HCT116 (cell line): ENCODE data around the gene IQGAP3. TPM values are rescaled to one million over a fixed set of nuclear protein-coding genes. Genes with fewer than 3 reads are reported as not detected.

ENCODE experiments used
- ATAC-seq: fragments of 200-7000 bp; cut with Tn5 transposase; 2 replicates; pipeline ENCODE4 v1.9.1; 2020; ENCODE audit warnings: mild to moderate bottlenecking, moderate library complexity
- BruUV-seq: library from RNA; stranded (reverse); fragments of 400-500 nt; replicated peaks from 2 replicates; lab custom pipeline; 2021; lab: Mats Ljungman, UMichigan
- CTCF ChIA-PET: fragments of 300-600 bp; sonication (Branson Sonifier 250); formaldehyde crosslinking; loops from one replicate; lab custom pipeline; 2021; ENCODE audit warnings: antibody characterized with exemption; lab: Charles Lee
- POLR2A ChIA-PET: fragments of 300-600, 350-600 bp; sonication (Branson Sonifier 250); formaldehyde crosslinking; loops from one replicate; lab custom pipeline; 2021; ENCODE audit warnings: antibody characterized with exemption; lab: Charles Lee
- RAD21 ChIA-PET, 2 experiments: fragments of 300-600 bp; sonication (Branson Sonifier 250); formaldehyde crosslinking; loops; one replicate each; lab custom pipeline; 2023; ENCODE audit warnings: low total read pairs in 2 of 2; ENCODE audit not compliant: uncharacterized antibody in 2 of 2, unreplicated experiment in 2 of 2, low non-redundant PET in 1 of 2; lab: Charles Lee
- DNase-seq: peaks from one replicate; pipeline ENCODE4 v3.0.0-alpha.2; 2010; ENCODE audit warnings: low read depth, low spot score
- H2AFZ ChIP-seq: fragments of 200-600 bp; shearing (Covaris generic), sonication (generic); 2 replicates; pipeline ENCODE4 v1.6.1; 2017; ENCODE audit warnings: low read depth, mixed run types, mixed read lengths, antibody characterized with exemption, low read length; ENCODE audit not compliant: poor library complexity, severe bottlenecking
- H3K27ac ChIP-seq: 2 replicates; pipeline ENCODE4 v1.5.1; 2012; ENCODE audit warnings: low read depth, low read length
- H3K27me3 ChIP-seq: fragments of 200-600 bp; sonication (generic); 2 replicates; pipeline ENCODE4 v1.6.1; 2016; ENCODE audit warnings: mixed run types, low read length, mixed read lengths; ENCODE audit not compliant: insufficient read depth
- H3K36me3 ChIP-seq, 2 experiments: fragments of 200-500 bp in 1 of 2; fragments of 200-600 bp in 1 of 2; sonication (Bioruptor generic) in 1 of 2; sonication (generic) in 1 of 2; 2 replicates each; pipeline versions ENCODE4 v1.5.1 to v1.6.1; 2014 to 2016; ENCODE audit warnings: low read length in 2 of 2, inconsistent platforms in 1 of 2, mixed read lengths in 1 of 2, mixed run types in 1 of 2; ENCODE audit not compliant: insufficient read depth in 2 of 2, control insufficient read depth in 1 of 2
- H3K4me1 ChIP-seq, 2 experiments: fragments of 200-600 bp in 1 of 2; sonication (generic) in 1 of 2; 2 replicates each; pipeline versions ENCODE4 v1.5.1 to v1.6.1; 2012 to 2017; ENCODE audit warnings: low read length in 2 of 2, inconsistent platforms in 1 of 2, mild to moderate bottlenecking in 1 of 2, mixed read lengths in 1 of 2, mixed run types in 1 of 2, moderate library complexity in 1 of 2; ENCODE audit not compliant: insufficient read depth in 2 of 2, control insufficient read depth in 1 of 2
- H3K4me2 ChIP-seq: fragments of 200-600 bp; sonication (generic); 2 replicates; pipeline ENCODE4 v1.6.1; 2017; ENCODE audit warnings: mixed run types, low read length, mixed read lengths
- H3K4me3 ChIP-seq, 2 experiments: fragments of 200-600 bp in 1 of 2; sonication (generic) in 1 of 2; replicated peaks in 1 of 2; 2 replicates each; pipeline ENCODE4 v1.5.1; 2011 to 2016; ENCODE audit warnings: low read length in 2 of 2, control low read depth in 1 of 2, low read depth in 1 of 2, mild to moderate bottlenecking in 1 of 2, mixed read lengths in 1 of 2, mixed run types in 1 of 2
- H3K79me2 ChIP-seq: fragments of 200-600 bp; sonication (generic); 2 replicates; pipeline ENCODE4 v1.6.1; 2017; ENCODE audit warnings: mild to moderate bottlenecking, mixed run types, low read length, moderate library complexity, mixed read lengths; ENCODE audit not compliant: insufficient read depth
- H3K9ac ChIP-seq: fragments of 200-600 bp; sonication (generic); 2 replicates; pipeline ENCODE4 v1.6.1; 2016; ENCODE audit warnings: low read length, mixed read lengths
- H3K9me2 ChIP-seq: fragments of 200-600 bp; sonication (generic), shearing (Covaris generic); 2 replicates; pipeline ENCODE4 v1.6.1; 2017; ENCODE audit warnings: mixed run types, mild to moderate bottlenecking, moderate library complexity; ENCODE audit not compliant: insufficient read depth
- H3K9me3 ChIP-seq, 2 experiments: fragments of 200-500 bp in 1 of 2; fragments of 200-600 bp in 1 of 2; sonication (Bioruptor generic) in 1 of 2; sonication (generic) in 1 of 2; 2 replicates each; pipeline ENCODE4 v1.6.1; 2014 to 2017; ENCODE audit warnings: low read length in 2 of 2, mixed read lengths in 2 of 2, inconsistent platforms in 1 of 2, low read depth in 1 of 2, mild to moderate bottlenecking in 1 of 2, mixed run types in 1 of 2, moderate library complexity in 1 of 2; ENCODE audit not compliant: control insufficient read depth in 1 of 2, insufficient read depth in 1 of 2
- H4K20me1 ChIP-seq: fragments of 200-600 bp; sonication (generic), shearing (Covaris generic); 2 replicates; pipeline ENCODE4 v1.6.1; 2017; ENCODE audit warnings: mixed run types, mild to moderate bottlenecking, moderate library complexity; ENCODE audit not compliant: insufficient read depth
- EZH2phosphoT487 ChIP-seq: fragments of 200-600 bp; IDR thresholded peaks from 2 replicates; pipeline ENCODE4 v1.6.1; 2018; ENCODE audit warnings: antibody characterized with exemption, borderline replicate concordance
- FOSL1 ChIP-seq: IDR thresholded peaks from 2 replicates; pipeline ENCODE4 v1.6.1; 2012; ENCODE audit warnings: low read depth
- JUND ChIP-seq: IDR thresholded peaks from 2 replicates; pipeline ENCODE4 v1.6.1; 2012
- POLR2A ChIP-seq: IDR thresholded peaks from 2 replicates; pipeline ENCODE4 v1.7.0; 2011; ENCODE audit warnings: borderline replicate concordance; ENCODE audit not compliant: insufficient read depth, insufficient read length; ENCODE audit errors: extremely low read depth
- RAD21 ChIP-seq: IDR thresholded peaks from 2 replicates; pipeline ENCODE4 v1.6.1; 2012; ENCODE audit warnings: low read depth, mild to moderate bottlenecking
- REST ChIP-seq: IDR thresholded peaks from 2 replicates; pipeline ENCODE4 v1.6.1; 2012; ENCODE audit warnings: low read depth
- SIN3A ChIP-seq: IDR thresholded peaks from 2 replicates; pipeline ENCODE4 v1.6.1; 2012; ENCODE audit warnings: low read depth
- TCF7L2 ChIP-seq: IDR thresholded peaks from 2 replicates; pipeline ENCODE4 v1.7.0; 2011; ENCODE audit warnings: borderline replicate concordance, inconsistent platforms; ENCODE audit not compliant: insufficient read depth, insufficient read length; ENCODE audit errors: extremely low read depth
- ZFX ChIP-seq: fragments of 450-650 bp; IDR thresholded peaks from 2 replicates; pipeline ENCODE4 v1.6.1; 2017
- ZNF274 ChIP-seq: fragments of 200-500 bp; sonication (Bioruptor generic); IDR thresholded peaks from 2 replicates; pipeline ENCODE4 v1.6.1; 2014; ENCODE audit warnings: mild to moderate bottlenecking, low read depth, low read length, inconsistent platforms
- intact Hi-C: fragments of 100-400 bp; cut with micrococcal nuclease; formaldehyde crosslinking; loops from 2 replicates; pipeline ENCODE4 v1.10.0; 2022
- total RNA-seq: library from RNA; stranded (reverse); gene quantifications from one replicate; pipeline ENCODE4 v1.2.1, GENCODE V29; 2021; ENCODE audit not compliant: unreplicated experiment

IQGAP3 gene
- total RNA-seq, 1 experiment from 2014 or later = 38.8 TPM

DNA sequence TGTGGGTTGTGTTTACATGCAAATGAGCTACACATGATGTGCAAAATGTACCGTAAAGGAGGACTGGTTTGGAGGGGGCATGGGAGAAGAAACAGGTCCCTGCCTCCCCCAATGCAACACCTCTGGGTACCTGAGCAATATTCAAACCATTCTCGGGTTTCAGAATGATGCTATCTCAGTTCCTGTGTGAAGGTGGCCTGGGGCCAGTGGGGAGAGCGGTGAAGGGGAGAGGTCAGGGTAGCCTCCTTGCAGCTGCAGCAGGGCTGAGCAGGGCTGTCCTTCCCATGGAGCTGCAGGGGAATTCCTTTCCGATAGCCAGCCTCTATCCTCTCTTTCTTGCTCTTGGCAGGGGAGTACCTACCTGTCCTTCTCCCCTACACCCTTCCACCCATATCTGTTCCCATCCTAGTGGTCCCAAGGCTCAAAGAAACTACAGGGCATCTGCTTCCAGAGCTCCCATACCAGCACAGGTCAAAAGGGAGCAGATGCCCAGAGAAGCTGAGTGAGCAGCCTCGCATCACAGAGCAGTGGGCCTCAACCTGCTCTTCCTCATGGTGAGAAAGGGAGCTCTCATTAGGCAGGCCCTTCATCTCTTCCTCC lies 83.7 kb downstream of the IQGAP3 start:
- Histone ChIP-seq H3K9ac (no peak overlapping the region), H4K20me1 (no peaks in the 10 kb centered on the region; the same call in 1 of the 2 replicates)

More for the DNA sequence above, 83.7 kb downstream of the IQGAP3 start:
- H3K79me2 ChIP-seq = peaks cover 100% of the 10 kb centered on the region
- ChIA-PET RAD21 (no interaction called here), POLR2A (no interaction called here), CTCF (interaction anchor here (0.8 kb wide), 1 partner anchor 12 kb away, joined by 3 read pairs; no protein-coding TSS in a partner anchor)
- ATAC-seq (no peak), DNase-seq (no peak)
- no peaks in the 10 kb centered on the region for H3K9me3 ChIP-seq
- TF ChIP-seq REST (no peak), ZNF274 (no peak), TCF7L2 (no peak), ZFX (no peak), SIN3A (no peak), RAD21 (no peak), JUND (no peak), POLR2A (no peak), FOSL1 (no peak), EZH2phosphoT487 (no peak)
- H3K9me2 ChIP-seq = no peaks in the 10 kb centered on the region
- H3K27ac ChIP-seq = no peak overlapping the region
- intact Hi-C loops = no loop called here
- no peaks in the 10 kb centered on the region for H3K36me3 ChIP-seq
- H3K27me3 ChIP-seq = no peaks in the 10 kb centered on the region
- peaks cover 40 to 57% of the 10 kb centered on the region in 2 experiments for H3K4me1 ChIP-seq
- no peak overlapping the region for H3K4me3 ChIP-seq
- peak overlapping the region; percentile 84 for H3K4me2 ChIP-seq
- BruUV-seq = no TSS peak
- H2AFZ ChIP-seq = no peak overlapping the region
